ENCODE measurements around the gene TMC1. TPM values are rescaled to one million over a fixed set of nuclear protein-coding genes. Genes with fewer than 3 reads are reported as not detected.

The TMC1 gene
- total and polyA plus RNA-seq, 2 of the 13 experiments (the other 11 are each of a cell fraction or from before 2014, with no cell fraction given), result 0.02 to 0.03 TPM

- no peak for TF ChIP-seq KDM4B (CRISPR knock-in tag; IDR thresholded peaks at IDR 0.05)
- TF ChIP-seq ZNF772 (CRISPR knock-in tag; IDR thresholded peaks at IDR 0.05), result no peak
- TF ChIP-seq ZNF451 (CRISPR knock-in tag; IDR thresholded peaks at IDR 0.05), result no peak
- TF ChIP-seq ZNF263 (CRISPR knock-in tag; IDR thresholded peaks at IDR 0.05), result no peak
Observed at GRCh38 chr9:72871685-72872084, 350.3 kb downstream of the TMC1 start (continued).

- CTCF ChIA-PET (ENCODE audit: low intra/inter-chr PET ratio, low total read pairs), result interaction anchor here (2.2 to 2.3 kb wide), 2 partner anchors 150 to 210 kb away, joined by 16 to 18 read pairs; no protein-coding TSS in a partner anchor
- H3K79me2 ChIP-seq (ENCODE audit: insufficient read depth, low read length), result no peaks in the 10 kb centered on the region
Observed at GRCh38 chr9:72872718-72873117, 351.3 kb downstream of the TMC1 start.

More at GRCh38 chr9:72872718-72873117, 351.3 kb downstream of the TMC1 start:
- peaks cover 29% of the 10 kb centered on the region for H3K4me1 ChIP-seq (ENCODE audit: insufficient read depth, low read length)
- 90% methylated on average over 2 of the region's 2 CpGs for WGBS (ENCODE audit: low lambda C conversion rate)
- ATAC-seq, result no peak
- H3K36me3 ChIP-seq (replicated peaks in 1 of 2; ENCODE audit: control insufficient read depth in 1 of 2, insufficient read depth in 2 of 2, low read length in 2 of 2), result no peaks in the 10 kb centered on the region
- no TSS peak for BruUV-seq (replicated peaks)
- no peaks in the 10 kb centered on the region for H3K9me3 ChIP-seq (ENCODE audit: low read length)
- TF ChIP-seq MNT (IDR thresholded peaks at IDR 0.05), result no peak
- no peak for TF ChIP-seq ZNF597 (CRISPR knock-in tag; IDR thresholded peaks at IDR 0.05)
- no peak for TF ChIP-seq HMGXB4 (CRISPR knock-in tag; IDR thresholded peaks at IDR 0.05; ENCODE audit: borderline replicate concordance in 1 of 2, low read depth in 1 of 2)
- no peak for TF ChIP-seq ZNF788 (CRISPR knock-in tag; IDR thresholded peaks at IDR 0.05; ENCODE audit: borderline replicate concordance)
- TF ChIP-seq ZNF670 (CRISPR knock-in tag; IDR thresholded peaks at IDR 0.05; ENCODE audit: borderline replicate concordance), result no peak
- no peak for TF ChIP-seq ZNF362 (CRISPR knock-in tag; IDR thresholded peaks at IDR 0.05; ENCODE audit: borderline replicate concordance)
- TF ChIP-seq ZNF761 (CRISPR knock-in tag; conservative IDR thresholded peaks at IDR 0.05), result no peak
- no peak for TF ChIP-seq PTBP1 (IDR thresholded peaks at IDR 0.05; ENCODE audit: low read depth, low read length, poor library complexity, severe bottlenecking)
- no peak for TF ChIP-seq PCBP1 (IDR thresholded peaks at IDR 0.05; ENCODE audit: borderline replicate concordance, low read depth, low read length)
- no peak for TF ChIP-seq ZBTB49 (CRISPR knock-in tag; IDR thresholded peaks at IDR 0.05; ENCODE audit: borderline replicate concordance)
- H3K27me3 ChIP-seq (ENCODE audit: control insufficient read depth in 1 of 2, insufficient read depth in 2 of 2, low read length in 2 of 2), result no peaks in the 10 kb centered on the region
- intact Hi-C loops (cut with micrococcal nuclease; ENCODE audit: unreplicated experiment), result loop anchor here (1.0 kb wide), 2 partner anchors 151 to 210 kb away; no protein-coding TSS in a partner anchor
- H2AFZ ChIP-seq (ENCODE audit: low read length), result no peak overlapping the region
- DNase-seq (ENCODE audit: low spot score), result no peak
- no peak overlapping the region for H3K4me2 ChIP-seq (ENCODE audit: low read depth, low read length)
- POLR2A ChIA-PET, result no interaction called here
- H4K20me1 ChIP-seq (ENCODE audit: insufficient read depth, low read length), result no peaks in the 10 kb centered on the region
- no peak overlapping the region for H3K4me3 ChIP-seq (replicated peaks in 1 of 3; ENCODE audit: insufficient read depth in 1 of 3, low read depth in 2 of 3, low read length in 3 of 3)
- no peak overlapping the region for H3K27ac ChIP-seq (ENCODE audit: extremely low read length, insufficient read depth, low read length)
- no peak overlapping the region for H3K9ac ChIP-seq (ENCODE audit: insufficient read depth, low read depth, low read length)
- FAIRE-seq, result no peak
- in situ Hi-C loops (cut with HindIII; ENCODE audit: extremely low pct_ligation_motif_present, low pct_unique_long_range_greater_than_20kb), result no loop called here

All from HepG2 (cell line).